Psoas muscle (tissue), 8 donors: ENCODE measurements around the gene SMAD7. TPM values are rescaled to one million over a fixed set of nuclear protein-coding genes. Genes with fewer than 3 reads are reported as not detected.

Source experiments
- ATAC-seq, 4 donors: fragments of 200-7000 bp; cut with Tn5 transposase; one replicate each; pipeline ENCODE4 v1.9.1; 2020; ENCODE audit warnings: moderate library complexity in 3 of 4, mild to moderate bottlenecking in 2 of 4
- DNase-seq, 2 donors: peaks; one replicate each; pipeline ENCODE4 v3.0.0-alpha.2; 2020
- H3K27ac ChIP-seq: fragments of 200-600 bp; one replicate; pipeline ENCODE4 v1.8.0; 2022
- H3K27me3 ChIP-seq, 3 donors: fragments of 200-600 bp in 1 of 3; one replicate each; pipeline versions ENCODE4 v1.6.1 to v1.8.0; 2013 to 2022; ENCODE audit warnings: low read length in 2 of 3, mild to moderate bottlenecking in 2 of 3, moderate library complexity in 1 of 3; ENCODE audit not compliant: insufficient read depth in 3 of 3
- H3K36me3 ChIP-seq, 2 donors: fragments of 200-600 bp in 1 of 2; one replicate each; pipeline versions ENCODE4 v1.6.1 to v1.8.0; 2013 to 2022; ENCODE audit warnings: low read depth in 1 of 2, mild to moderate bottlenecking in 1 of 2, moderate library complexity in 1 of 2; ENCODE audit not compliant: insufficient read depth in 1 of 2
- H3K4me1 ChIP-seq: fragments of 200-600 bp; one replicate; pipeline ENCODE4 v1.8.0; 2022
- H3K4me3 ChIP-seq: fragments of 200-600 bp; one replicate; pipeline ENCODE4 v1.8.0; 2022; ENCODE audit warnings: mild to moderate bottlenecking
- H3K9me3 ChIP-seq: fragments of 200-600 bp; one replicate; pipeline ENCODE4 v1.8.0; 2022
- WGBS, 3 donors: extraction: QIAGEN DNeasy Blood & Tissue Kit; methylation state at CpG; one replicate each; pipeline versions ENCODE4 v1.1.6 to v1.1.7; 2013; 5-methylcytosine and 5-hydroxymethylcytosine counted together
- intact Hi-C, 2 donors: fragments of 100-400 bp; cut with DNase I; formaldehyde crosslinking; loops; one replicate each; pipeline versions ENCODE4 v1.11.0 to v1.14.2; 2022
- polyA plus RNA-seq, 3 donors: library from polyadenylated mRNA; stranded (reverse); fragments of 200-250 nt; gene quantifications; one replicate each; pipeline ENCODE4 v1.2.3, GENCODE V29; 2013
- total RNA-seq, 4 donors: library from RNA; stranded (reverse); fragmentation: NEBNext Ultra II Directional in 2 of 4; extraction: Animal tissue kit (Norgen Biotek cat#: 25700) in 2 of 4; gene quantifications; one replicate each; pipeline versions ENCODE4 v1.2.1 to v1.2.4, GENCODE V29; 2021 to 2023
- TF ChIP-seq, protein P1 (sequence below): fragments of 200-600 bp; IDR thresholded peaks from one replicate; pipeline ENCODE4 v1.8.0; 2022; ENCODE audit warnings: antibody characterized with exemption
- donor health status: healthy with polysubstance abuse.
- donor health status: DM: no; HTN: no; CAD: no; lungs with moderate emphysema.
- donor health status: Bipolar disorder and iron deficiency.
- donor health status: healthy.
- donor health status: DM: yes; HTN: yes; CAD: no.
- donor health status: DM: no; HTN: no; CAD: no.
- donor health status: DM: no; HTN: no; CAD: no.
- donor health status: DM: yes; HTN: yes; CAD: no.

SMAD7 gene
- total and polyA plus RNA-seq, 7 donors: 5.4 to 14.7 (median 8.4) TPM

DNA sequence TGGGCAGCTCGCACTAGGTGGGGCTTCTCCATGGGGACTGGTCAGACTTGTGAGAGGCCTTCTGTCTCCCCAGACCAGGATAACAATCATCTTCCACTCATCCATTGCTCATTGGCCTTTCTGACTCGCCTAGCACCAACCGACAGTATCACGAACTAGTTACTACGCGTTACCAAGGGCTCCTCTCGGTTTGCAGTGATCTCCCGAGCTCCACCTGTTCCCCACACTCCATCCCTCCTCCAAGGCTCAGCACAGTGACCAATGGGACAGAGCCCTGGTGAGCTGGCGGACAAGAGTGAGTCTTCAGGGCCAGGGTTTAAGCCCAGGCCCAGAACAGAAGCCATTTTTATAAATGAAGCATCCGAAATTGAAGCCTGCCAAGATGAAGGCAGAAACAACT lies 42.8 kb upstream of the SMAD7 start:
- Histone ChIP-seq H3K4me3 (no peak overlapping the region), H3K4me1 (peaks cover 22% of the 10 kb centered on the region), H3K9me3 (no peaks in the 10 kb centered on the region), H3K36me3 (no peaks in the 10 kb centered on the region), H3K27ac (peak overlapping the region; percentile 60), H3K27me3 (no peaks in the 10 kb centered on the region)
- TF ChIP-seq, protein P1, sequence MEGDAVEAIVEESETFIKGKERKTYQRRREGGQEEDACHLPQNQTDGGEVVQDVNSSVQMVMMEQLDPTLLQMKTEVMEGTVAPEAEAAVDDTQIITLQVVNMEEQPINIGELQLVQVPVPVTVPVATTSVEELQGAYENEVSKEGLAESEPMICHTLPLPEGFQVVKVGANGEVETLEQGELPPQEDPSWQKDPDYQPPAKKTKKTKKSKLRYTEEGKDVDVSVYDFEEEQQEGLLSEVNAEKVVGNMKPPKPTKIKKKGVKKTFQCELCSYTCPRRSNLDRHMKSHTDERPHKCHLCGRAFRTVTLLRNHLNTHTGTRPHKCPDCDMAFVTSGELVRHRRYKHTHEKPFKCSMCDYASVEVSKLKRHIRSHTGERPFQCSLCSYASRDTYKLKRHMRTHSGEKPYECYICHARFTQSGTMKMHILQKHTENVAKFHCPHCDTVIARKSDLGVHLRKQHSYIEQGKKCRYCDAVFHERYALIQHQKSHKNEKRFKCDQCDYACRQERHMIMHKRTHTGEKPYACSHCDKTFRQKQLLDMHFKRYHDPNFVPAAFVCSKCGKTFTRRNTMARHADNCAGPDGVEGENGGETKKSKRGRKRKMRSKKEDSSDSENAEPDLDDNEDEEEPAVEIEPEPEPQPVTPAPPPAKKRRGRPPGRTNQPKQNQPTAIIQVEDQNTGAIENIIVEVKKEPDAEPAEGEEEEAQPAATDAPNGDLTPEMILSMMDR: no peak
- ATAC-seq (peak in 1 of 4 donors; percentile 44), DNase-seq (peak in 1 of 2 donors; percentile 55)
- WGBS, 3 donors: 48 to 68% (median 56%) methylated on average over 10 of the region's 10 CpGs
- intact Hi-C loops: no loop called here

DNA sequence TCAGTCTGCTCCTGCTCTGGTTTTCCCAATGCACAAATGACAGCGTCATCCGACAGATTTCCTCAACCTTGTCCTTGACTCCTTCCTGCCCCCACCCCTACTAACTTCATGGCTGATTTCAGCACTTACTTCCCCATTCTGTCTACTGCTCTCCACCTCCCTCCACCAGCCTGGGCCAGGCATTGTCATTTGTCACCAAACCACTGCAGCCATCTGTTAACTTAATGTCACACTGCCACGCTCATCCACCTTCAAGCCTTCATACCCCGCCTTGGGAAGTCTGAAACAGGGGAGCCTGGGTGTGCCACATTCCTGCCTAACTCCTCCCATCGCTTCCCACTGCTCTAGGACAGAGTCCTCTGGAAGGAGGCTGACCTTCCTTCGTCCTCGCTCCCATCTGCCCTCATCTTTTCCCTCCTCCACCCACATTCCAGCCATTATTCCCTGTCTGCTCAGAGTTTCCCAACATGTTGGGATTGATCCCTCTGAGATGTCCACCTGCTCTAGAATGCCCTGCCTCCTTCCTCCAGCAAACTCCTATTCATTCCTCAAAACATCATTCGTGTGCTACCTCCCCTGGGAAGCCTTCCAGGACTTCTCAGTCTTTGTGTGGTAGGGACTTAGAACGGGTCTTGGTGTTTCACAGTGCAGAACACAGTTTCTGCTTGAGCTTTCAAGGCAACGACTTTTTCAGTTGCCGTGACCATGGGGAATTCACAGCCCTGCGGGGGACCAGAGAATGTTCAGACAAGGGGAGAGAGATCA lies 42.2 kb upstream of the SMAD7 start:
- intact Hi-C loops: no loop called here
- peak overlapping the region; percentile 60 for H3K27ac ChIP-seq
- H3K9me3 ChIP-seq: no peaks in the 10 kb centered on the region
- no peaks in the 10 kb centered on the region for H3K27me3 ChIP-seq
- no peak overlapping the region for H3K4me3 ChIP-seq
- ATAC-seq: no peak
- DNase-seq: peak in 1 of 2 donors; percentile 44
- peaks cover 16% of the 10 kb centered on the region for H3K4me1 ChIP-seq
- WGBS, 3 donors: 86 to 88% (median 86%) methylated on average over 12 of the region's 12 CpGs
- H3K36me3 ChIP-seq: no peaks in the 10 kb centered on the region
- TF ChIP-seq, protein P1: no peak

DNA sequence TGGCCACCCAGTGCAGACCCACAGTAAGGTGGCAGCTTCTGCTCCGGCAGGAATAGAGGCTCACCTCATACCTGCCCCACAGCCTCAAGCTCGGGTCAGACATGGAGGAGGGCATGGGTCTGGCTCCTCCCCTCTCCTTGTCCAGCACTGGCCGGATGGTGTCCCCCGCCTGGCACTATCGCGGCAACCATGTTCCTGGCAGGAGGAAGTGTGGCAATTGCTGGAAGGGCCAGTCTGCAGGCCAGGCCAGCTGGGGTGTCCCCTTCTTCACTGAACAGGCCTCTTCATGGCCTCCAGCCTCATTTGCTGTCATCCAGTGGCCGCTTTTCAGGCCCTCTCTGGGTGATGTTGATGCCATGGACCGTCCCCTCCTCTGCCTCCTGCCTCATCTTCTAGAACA lies 41.4 kb upstream of the SMAD7 start:
- no peaks in the 10 kb centered on the region for H3K36me3 ChIP-seq

DNA sequence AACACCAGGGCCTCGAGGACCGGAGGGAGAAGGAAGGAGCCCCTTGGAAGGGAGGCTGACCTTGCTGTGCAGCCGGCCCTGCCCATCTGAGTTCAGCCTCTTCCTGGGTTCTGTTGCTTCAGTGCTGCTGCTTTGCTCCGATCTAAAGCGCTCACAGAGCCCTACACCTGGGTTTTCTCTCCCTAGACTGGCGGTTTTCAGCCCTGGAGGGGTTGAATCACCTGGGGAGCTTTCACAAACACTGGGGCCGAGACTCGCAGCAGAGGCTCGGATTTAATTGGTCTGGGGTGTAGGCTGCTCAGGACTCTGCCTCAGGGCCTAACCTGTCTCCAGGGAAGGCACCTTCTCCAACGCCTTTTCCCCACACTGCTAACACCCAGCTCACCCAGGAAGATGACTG lies 40.9 kb upstream of the SMAD7 start:
- intact Hi-C loops: no loop called here
- Histone ChIP-seq H3K4me1 (peaks cover 7% of the 10 kb centered on the region), H3K9me3 (no peaks in the 10 kb centered on the region), H3K4me3 (no peak overlapping the region), H3K36me3 (no peaks in the 10 kb centered on the region), H3K27ac (no peak overlapping the region), H3K27me3 (no peaks in the 10 kb centered on the region)
- TF ChIP-seq, protein P1: no peak
- no peak for DNase-seq
- whole genome bisulfite sequencing, 3 donors: 93 to 98% (median 95%) methylated on average over 10 of the region's 10 CpGs
- ATAC-seq: no peak

More for the DNA sequence above, 41.4 kb upstream of the SMAD7 start:
- DNase-seq (no peak), ATAC-seq (peak in 1 of 4 donors; percentile 11)
- TF ChIP-seq, protein P1: no peak
- H3K27me3 ChIP-seq: no peaks in the 10 kb centered on the region
- intact Hi-C loops: no loop called here
- H3K27ac ChIP-seq: no peak overlapping the region
- 79 to 91% (median 84%) methylated on average over 8 of the region's 8 CpGs for WGBS, 3 donors
- H3K4me1 ChIP-seq: peaks cover 7% of the 10 kb centered on the region
- no peak overlapping the region for H3K4me3 ChIP-seq
- no peaks in the 10 kb centered on the region for H3K9me3 ChIP-seq

DNA sequence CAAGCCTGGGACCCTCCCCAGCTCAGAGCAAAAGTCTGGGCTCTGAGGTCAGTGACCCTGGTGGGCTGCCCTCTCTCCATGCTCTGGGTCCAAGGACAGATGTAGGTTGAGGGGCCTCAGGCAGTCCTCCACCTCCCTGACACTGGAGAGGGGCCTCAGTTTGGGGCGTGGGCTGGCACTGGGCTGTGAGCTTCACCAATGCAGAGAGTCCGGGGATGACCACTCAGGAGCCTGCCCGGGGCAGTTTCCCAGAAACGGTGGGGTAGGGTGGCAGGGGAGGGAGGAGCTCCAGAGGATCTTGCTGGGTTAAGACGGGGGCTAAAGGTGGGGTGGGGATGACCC lies 40.5 kb upstream of the SMAD7 start:
- Histone ChIP-seq H3K4me1 (peaks cover 7% of the 10 kb centered on the region), H3K4me3 (no peak overlapping the region), H3K27me3 (no peaks in the 10 kb centered on the region), H3K36me3 (no peaks in the 10 kb centered on the region), H3K27ac (no peak overlapping the region), H3K9me3 (no peaks in the 10 kb centered on the region)
- intact Hi-C loops: no loop called here
- DNase-seq (no peak), ATAC-seq (no peak)
- TF ChIP-seq, protein P1: no peak
- WGBS, 3 donors: 72 to 80% (median 80%) methylated on average over 5 of the region's 5 CpGs
